GM19452 (cell line): ENCODE measurements around the gene PPOX.
A peak's percentile ranks its signal among the peaks of the same experiment; 100 is the strongest.

Source experiments
- ATAC-seq: cut with Tn5 transposase; IDR thresholded peaks from one replicate; pipeline ENCODE4 v1.9.1; 2021; ENCODE audit not compliant: unreplicated experiment

PPOX gene

GRCh38 chr1:161175771-161176453 lies 9.7 kb downstream of the PPOX start:
- no peak for ATAC-seq

GRCh38 chr1:161176468-161177111 lies 10.4 kb downstream of the PPOX start:
- ATAC-seq: no peak

- ATAC-seq: peak; percentile 76
Observed at GRCh38 chr1:161177112-161177935, 11.1 kb downstream of the PPOX start, which contains the start of gene B4GALT3. Gene B4GALT3 (minus strand): TSS chr1:161177507. CDS start chr1:161176060, 1,447 bp downstream.

GRCh38 chr1:161177936-161178244 lies 11.7 kb downstream of the PPOX start:
- ATAC-seq: no peak

GRCh38 chr1:161179698-161180097 lies 13.5 kb downstream of the PPOX start:
- ATAC-seq: no peak

GRCh38 chr1:161180639-161181038 lies 14.4 kb downstream of the PPOX start:
- no peak for ATAC-seq

- no peak for ATAC-seq
Observed at GRCh38 chr1:161182214-161182613, 16.0 kb downstream of the PPOX start.

- ATAC-seq: peak; percentile 55
Observed at GRCh38 chr1:161185282-161185682, 19.1 kb downstream of the PPOX start.

GRCh38 chr1:161185732-161186311 lies 19.6 kb downstream of the PPOX start:
- ATAC-seq: peak; percentile 13

- no peak for ATAC-seq
Observed at GRCh38 chr1:161187311-161187710, 21.1 kb downstream of the PPOX start.

- ATAC-seq: no peak
Observed at GRCh38 chr1:161188381-161188780, 22.2 kb downstream of the PPOX start.

- no peak for ATAC-seq
Observed at GRCh38 chr1:161189036-161189435, 22.8 kb downstream of the PPOX start.

GRCh38 chr1:161190962-161191521 lies 24.8 kb downstream of the PPOX start:
- ATAC-seq: no peak

GRCh38 chr1:161191971-161192370 lies 25.7 kb downstream of the PPOX start:
- ATAC-seq: no peak

GRCh38 chr1:161192476-161193465 lies 26.5 kb downstream of the PPOX start:
- peak; percentile 57 for ATAC-seq

GRCh38 chr1:161193561-161194235 lies 27.5 kb downstream of the PPOX start:
- no peak for ATAC-seq

- ATAC-seq: no peak
Observed at GRCh38 chr1:161195171-161195570, 28.9 kb downstream of the PPOX start.

- no peak for ATAC-seq
Observed at GRCh38 chr1:161196111-161196510, 29.9 kb downstream of the PPOX start.
